Caco-2 (cell line): ENCODE data around the gene SLC37A1. TPM values are rescaled to one million over a fixed set of nuclear protein-coding genes. Genes with fewer than 3 reads are reported as not detected.

Source experiments
- BruUV-seq: library from RNA; stranded (reverse); fragments of 400-500 nt; replicated peaks from 2 replicates; lab custom pipeline; 2021; lab: Mats Ljungman, UMichigan
- CTCF ChIA-PET: fragments of 300-600 bp; sonication (Branson Sonifier 250); formaldehyde crosslinking; loops from one replicate; lab custom pipeline; 2022; ENCODE audit warnings: antibody characterized with exemption; lab: Charles Lee
- POLR2A ChIA-PET: fragments of 300-600 bp; sonication (Branson Sonifier 250); formaldehyde crosslinking; loops from one replicate; lab custom pipeline; 2022; ENCODE audit warnings: antibody characterized with exemption; lab: Charles Lee
- DNase-seq, 2 experiments: peaks; one replicate each; pipeline versions ENCODE4 v3.0.0 to v3.0.0-alpha.2; 2020 to 2022
- H3K27me3 ChIP-seq: replicated peaks from 2 replicates; pipeline ENCODE4 v1.6.0; 2011; ENCODE audit warnings: low read length; ENCODE audit not compliant: control insufficient read depth, insufficient read depth
- H3K36me3 ChIP-seq: 2 replicates; pipeline ENCODE4 v1.5.1; 2011; ENCODE audit warnings: low read length; ENCODE audit not compliant: control insufficient read depth, insufficient read depth
- H3K4me1 ChIP-seq: fragments of 250-450 bp; sonication (Bioruptor Pico); 2 replicates; pipeline ENCODE4 v1.5.1; 2020; ENCODE audit warnings: mild to moderate bottlenecking
- H3K4me3 ChIP-seq: 2 replicates; pipeline ENCODE4 v1.5.1; 2011; ENCODE audit warnings: low read depth, mild to moderate bottlenecking, control low read depth, low read length
- H3K9me3 ChIP-seq: fragments of 250-450 bp; sonication (Bioruptor Pico); 2 replicates; pipeline ENCODE4 v1.5.1; 2020; ENCODE audit warnings: mild to moderate bottlenecking, moderate library complexity
- H3K27ac Mint-ChIP-seq: one replicate; pipeline ENCODE4 v1.8.0; 2022; ENCODE audit warnings: mixed read lengths; ENCODE audit not compliant: unreplicated experiment
- H3K27me3 Mint-ChIP-seq: one replicate; pipeline ENCODE4 v1.8.0; 2022; ENCODE audit warnings: mixed read lengths; ENCODE audit not compliant: insufficient read depth, unreplicated experiment
- H3K36me3 Mint-ChIP-seq: one replicate; pipeline ENCODE4 v1.8.0; 2022; ENCODE audit warnings: mild to moderate bottlenecking, mixed read lengths; ENCODE audit not compliant: insufficient read depth, unreplicated experiment
- H3K4me1 Mint-ChIP-seq: one replicate; pipeline ENCODE4 v1.8.0; 2022; ENCODE audit warnings: low read depth, mixed read lengths; ENCODE audit not compliant: unreplicated experiment
- H3K4me3 Mint-ChIP-seq: one replicate; pipeline ENCODE4 v1.8.0; 2022; ENCODE audit warnings: mild to moderate bottlenecking, moderate library complexity, mixed read lengths; ENCODE audit not compliant: unreplicated experiment
- H3K9me3 Mint-ChIP-seq: one replicate; pipeline ENCODE4 v1.8.0; 2022; ENCODE audit warnings: mixed read lengths; ENCODE audit not compliant: unreplicated experiment
- intact Hi-C: fragments of 100-400 bp; cut with micrococcal nuclease; formaldehyde crosslinking; loops from one replicate; pipeline ENCODE4 v1.10.0; 2022; ENCODE audit not compliant: unreplicated experiment
- total RNA-seq: library from RNA; stranded (reverse); gene quantifications from 2 replicates; pipeline ENCODE4 v1.2.3, GENCODE V29; 2022
- TF ChIP-seq, protein P1 (sequence below), 2 experiments: fragments of 200-600 bp in 1 of 2; IDR thresholded peaks; 1 replicate in 1 of 2; 2 replicates in 1 of 2; pipeline versions ENCODE4 v1.5.1 to v1.8.0; 2011 to 2022; ENCODE audit warnings: antibody characterized with exemption in 1 of 2, control low read depth in 1 of 2, inconsistent platforms in 1 of 2, low read depth in 1 of 2, low read length in 1 of 2, mild to moderate bottlenecking in 1 of 2, moderate library complexity in 1 of 2; ENCODE audit not compliant: insufficient read depth in 1 of 2, severe bottlenecking in 1 of 2, unreplicated experiment in 1 of 2

Gene SLC37A1
- total RNA-seq, 1 experiment from 2014 or later: 9.8 TPM

DNA sequence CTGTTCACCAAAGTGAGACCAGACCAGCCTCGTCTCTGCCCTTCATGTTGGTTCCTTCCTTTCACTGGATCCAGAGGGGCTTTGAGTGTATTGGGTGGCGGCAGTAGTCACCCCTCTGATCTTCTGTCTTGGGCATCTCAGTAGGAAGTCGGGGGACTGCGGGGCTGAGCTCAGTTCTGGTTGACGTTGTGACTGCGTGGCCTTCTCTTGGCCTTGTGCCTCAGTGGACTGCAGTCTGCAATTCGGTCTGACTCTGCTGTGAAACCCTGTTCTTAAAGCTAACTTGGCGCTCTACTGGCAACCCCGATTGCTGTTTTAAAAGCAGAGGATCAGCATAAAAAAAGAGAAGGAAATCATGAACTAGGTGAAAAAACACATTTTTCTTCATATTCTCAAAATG, 56.7 kb downstream of the SLC37A1 start:
- ChIA-PET POLR2A (no interaction called here), CTCF (no interaction called here)
- H3K9me3 Mint-ChIP-seq: no peaks in the 10 kb centered on the region
- no peak overlapping the region for H3K27ac Mint-ChIP-seq
- H3K4me1 ChIP-seq: no peaks in the 10 kb centered on the region
- intact Hi-C loops: no loop called here
- no TSS peak for BruUV-seq
- no peaks in the 10 kb centered on the region for H3K27me3 ChIP-seq
- no peaks in the 10 kb centered on the region for H3K4me1 Mint-ChIP-seq
- H3K4me3 ChIP-seq: no peak overlapping the region
- TF ChIP-seq, protein P1, sequence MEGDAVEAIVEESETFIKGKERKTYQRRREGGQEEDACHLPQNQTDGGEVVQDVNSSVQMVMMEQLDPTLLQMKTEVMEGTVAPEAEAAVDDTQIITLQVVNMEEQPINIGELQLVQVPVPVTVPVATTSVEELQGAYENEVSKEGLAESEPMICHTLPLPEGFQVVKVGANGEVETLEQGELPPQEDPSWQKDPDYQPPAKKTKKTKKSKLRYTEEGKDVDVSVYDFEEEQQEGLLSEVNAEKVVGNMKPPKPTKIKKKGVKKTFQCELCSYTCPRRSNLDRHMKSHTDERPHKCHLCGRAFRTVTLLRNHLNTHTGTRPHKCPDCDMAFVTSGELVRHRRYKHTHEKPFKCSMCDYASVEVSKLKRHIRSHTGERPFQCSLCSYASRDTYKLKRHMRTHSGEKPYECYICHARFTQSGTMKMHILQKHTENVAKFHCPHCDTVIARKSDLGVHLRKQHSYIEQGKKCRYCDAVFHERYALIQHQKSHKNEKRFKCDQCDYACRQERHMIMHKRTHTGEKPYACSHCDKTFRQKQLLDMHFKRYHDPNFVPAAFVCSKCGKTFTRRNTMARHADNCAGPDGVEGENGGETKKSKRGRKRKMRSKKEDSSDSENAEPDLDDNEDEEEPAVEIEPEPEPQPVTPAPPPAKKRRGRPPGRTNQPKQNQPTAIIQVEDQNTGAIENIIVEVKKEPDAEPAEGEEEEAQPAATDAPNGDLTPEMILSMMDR (IDR thresholded peaks at IDR 0.05; ENCODE audit: insufficient read depth in 1 of 2, low read depth in 1 of 2, low read length in 1 of 2, severe bottlenecking in 1 of 2, unreplicated experiment in 1 of 2): no peak
- no peaks in the 10 kb centered on the region for H3K36me3 ChIP-seq
- H3K9me3 ChIP-seq: no peaks in the 10 kb centered on the region
- H3K4me3 Mint-ChIP-seq: no peak overlapping the region
- no peaks in the 10 kb centered on the region for H3K27me3 Mint-ChIP-seq
- peak in 1 of 2 experiments; percentile 7 for DNase-seq
- H3K36me3 Mint-ChIP-seq: no peaks in the 10 kb centered on the region

DNA sequence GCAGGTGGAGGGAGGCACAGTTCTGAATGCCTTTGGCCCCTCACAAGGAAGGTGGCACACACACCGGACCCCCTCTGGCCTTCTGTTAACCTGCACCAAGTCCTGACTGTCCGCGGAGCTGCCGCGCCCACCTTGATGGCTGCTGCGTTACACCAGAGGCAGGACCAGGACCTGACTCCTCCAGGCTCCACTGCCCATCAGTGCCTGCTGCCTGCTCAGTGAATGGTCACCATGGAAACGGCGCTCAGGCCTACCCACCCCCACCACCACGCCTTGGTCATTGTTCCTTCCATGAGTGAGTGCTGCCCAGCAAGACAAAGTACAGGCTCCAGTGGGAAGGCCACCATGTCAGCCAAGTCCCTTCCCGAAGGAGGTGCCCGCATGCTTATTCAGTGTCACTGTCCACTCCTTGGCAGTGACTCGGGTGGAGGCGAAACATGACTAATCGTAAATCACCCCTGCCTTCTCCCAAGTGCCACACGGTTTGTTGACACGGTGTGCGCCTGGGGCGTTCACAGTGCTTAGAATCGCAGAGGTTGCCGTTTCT, 57.3 kb downstream of the SLC37A1 start:
- no peaks in the 10 kb centered on the region for H3K36me3 Mint-ChIP-seq
- ChIA-PET POLR2A (no interaction called here), CTCF (no interaction called here)

DNA sequence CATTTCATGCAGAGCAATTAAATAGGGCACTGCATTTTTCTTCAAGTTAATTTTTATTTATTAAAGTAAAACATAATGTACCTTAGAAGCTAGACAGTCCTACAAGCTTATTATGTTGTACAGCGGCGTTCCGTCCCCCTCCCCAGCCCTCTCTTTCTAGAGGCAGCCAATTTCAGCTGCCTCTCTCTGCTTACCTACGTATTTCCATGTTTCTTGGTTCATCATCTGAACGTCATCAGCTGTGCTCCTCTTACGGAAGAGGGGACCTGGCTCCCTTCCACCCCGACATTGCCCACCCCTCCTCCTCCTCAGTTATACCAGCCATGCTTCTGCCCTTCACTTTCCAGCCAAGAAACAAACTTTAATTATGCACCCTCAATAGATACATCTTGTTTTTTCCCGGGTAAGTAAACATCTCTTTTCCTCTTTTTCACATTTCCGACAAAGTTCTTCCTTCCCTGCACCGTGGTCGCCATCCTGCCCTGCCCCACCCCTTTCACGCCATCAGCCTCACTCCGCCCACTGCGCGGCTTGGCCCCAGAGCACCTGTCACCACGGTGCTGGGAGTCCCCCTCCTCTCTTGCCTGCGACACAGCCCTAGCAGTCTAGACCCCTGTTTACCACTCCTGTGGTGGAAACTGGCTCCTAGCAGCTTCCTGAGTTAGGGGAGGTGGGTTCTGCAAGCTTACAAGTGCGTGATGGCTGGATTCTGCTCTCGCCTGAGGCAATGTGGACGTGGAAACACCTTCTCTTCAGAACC, 57.9 kb downstream of the SLC37A1 start:
- POLR2A ChIA-PET: no interaction called here
- H3K4me1 ChIP-seq: no peaks in the 10 kb centered on the region
- no peak overlapping the region for H3K4me3 ChIP-seq
- CTCF ChIA-PET: no interaction called here
- peak in 1 of 2 experiments; percentile 16 for DNase-seq
- H3K27me3 ChIP-seq: no peaks in the 10 kb centered on the region
- no TSS peak for BruUV-seq
- intact Hi-C loops: no loop called here
- Mint-ChIP-seq H3K4me3 (no peak overlapping the region), H3K27me3 (no peaks in the 10 kb centered on the region), H3K36me3 (no peaks in the 10 kb centered on the region), H3K4me1 (no peaks in the 10 kb centered on the region), H3K9me3 (peaks cover 8% of the 10 kb centered on the region), H3K27ac (no peak overlapping the region)
- TF ChIP-seq, protein P1 (IDR thresholded peaks at IDR 0.05; ENCODE audit: insufficient read depth in 1 of 2, low read depth in 1 of 2, low read length in 1 of 2, severe bottlenecking in 1 of 2, unreplicated experiment in 1 of 2): no peak
- H3K9me3 ChIP-seq: peaks cover 10% of the 10 kb centered on the region
- no peaks in the 10 kb centered on the region for H3K36me3 ChIP-seq

More for the DNA sequence above, 57.3 kb downstream of the SLC37A1 start:
- peaks cover 1% of the 10 kb centered on the region for H3K9me3 Mint-ChIP-seq
- H3K27me3 Mint-ChIP-seq: no peaks in the 10 kb centered on the region
- H3K4me3 ChIP-seq: no peak overlapping the region
- H3K27ac Mint-ChIP-seq: no peak overlapping the region
- H3K27me3 ChIP-seq: no peaks in the 10 kb centered on the region
- intact Hi-C loops: no loop called here
- peak in 1 of 2 experiments; percentile 39 for DNase-seq
- TF ChIP-seq, protein P1 (IDR thresholded peaks at IDR 0.05; ENCODE audit: insufficient read depth in 1 of 2, low read depth in 1 of 2, low read length in 1 of 2, severe bottlenecking in 1 of 2, unreplicated experiment in 1 of 2): no peak
- peaks cover 3% of the 10 kb centered on the region; the same call in 1 of the 2 replicates for H3K9me3 ChIP-seq
- no peaks in the 10 kb centered on the region for H3K4me1 Mint-ChIP-seq
- H3K4me1 ChIP-seq: no peaks in the 10 kb centered on the region
- BruUV-seq: no TSS peak
- H3K4me3 Mint-ChIP-seq: no peak overlapping the region
- no peaks in the 10 kb centered on the region for H3K36me3 ChIP-seq
